HepG2 (cell line): ENCODE data around the gene PSMB10. TPM values are rescaled to one million over a fixed set of nuclear protein-coding genes. Genes with fewer than 3 reads are reported as not detected.

Experiments
- BHLHE40 ChIP-seq: IDR thresholded peaks from 2 replicates; pipeline ENCODE4 v1.6.1; 2011; ENCODE audit warnings: low read length, improper control_type of control experiment
- DNMT3B ChIP-seq: conservative IDR thresholded peaks from 2 replicates; pipeline ENCODE4 v1.6.1; 2016; ENCODE audit warnings: missing biosample characterization, control low read depth
- GTF2F1 ChIP-seq: fragments of 150-350 bp; IDR thresholded peaks from 2 replicates; pipeline ENCODE4 v1.6.1; 2014; ENCODE audit warnings: low read length
- MXD4 ChIP-seq: IDR thresholded peaks from 2 replicates; pipeline ENCODE4 v1.6.1; 2016; ENCODE audit warnings: mild to moderate bottlenecking, missing biosample characterization, missing genetic modification reagents
- NAIF1 ChIP-seq: sonication (generic); formaldehyde crosslinking; IDR thresholded peaks from 2 replicates; pipeline ENCODE4 v1.5.0; 2020; ENCODE audit warnings: mild to moderate bottlenecking, missing genetic modification reagents, borderline replicate concordance
- NCOA1 ChIP-seq: sonication (generic); formaldehyde crosslinking; IDR thresholded peaks from 2 replicates; pipeline ENCODE4 v1.9.0; 2021; ENCODE audit warnings: missing genetic modification reagents
- NFRKB ChIP-seq: fragments of 450-650 bp; IDR thresholded peaks from 2 replicates; pipeline ENCODE4 v1.6.1; 2017
- SRSF1 ChIP-seq: fragments of 200-400 bp; formaldehyde crosslinking; optimal IDR thresholded peaks from 2 replicates; pipeline ENCODE3; 2017; ENCODE audit warnings: mild to moderate bottlenecking, low read depth, low read length, moderate library complexity
- STAT5B ChIP-seq: sonication (generic); formaldehyde crosslinking; IDR thresholded peaks from 2 replicates; pipeline ENCODE4 v1.4.0; 2020; ENCODE audit warnings: missing genetic modification reagents
- XBP1 ChIP-seq: sonication (generic); formaldehyde crosslinking; IDR thresholded peaks from 2 replicates; pipeline ENCODE4 v1.5.0; 2020; ENCODE audit warnings: missing genetic modification reagents
- ZC3H4 ChIP-seq: sonication (generic); formaldehyde crosslinking; IDR thresholded peaks from 2 replicates; pipeline ENCODE4 v1.4.0; 2020; ENCODE audit warnings: missing genetic modification reagents, borderline replicate concordance
- ZNF10 ChIP-seq: sonication (generic); formaldehyde crosslinking; IDR thresholded peaks from 2 replicates; pipeline ENCODE4 v1.4.0; 2020; ENCODE audit warnings: mild to moderate bottlenecking, low read depth, missing genetic modification reagents, borderline replicate concordance
- ZNF24 ChIP-seq: fragments of 450-650 bp; IDR thresholded peaks from 2 replicates; pipeline ENCODE4 v1.6.1; 2017; ENCODE audit warnings: antibody characterized with exemption, mild to moderate bottlenecking
- ZNF30 ChIP-seq: sonication (generic); formaldehyde crosslinking; IDR thresholded peaks from 2 replicates; pipeline ENCODE4 v1.5.0; 2020; ENCODE audit warnings: mild to moderate bottlenecking, missing genetic modification reagents
- ZNF484 ChIP-seq: sonication (generic); formaldehyde crosslinking; IDR thresholded peaks from 2 replicates; pipeline ENCODE4 v1.5.1; 2020; ENCODE audit warnings: mild to moderate bottlenecking, low read depth, missing genetic modification reagents, borderline replicate concordance
- ZNF562 ChIP-seq: sonication (generic); formaldehyde crosslinking; IDR thresholded peaks from 2 replicates; pipeline ENCODE4 v1.8.0; 2022; ENCODE audit warnings: missing genetic modification reagents, borderline replicate concordance
- ZNF563 ChIP-seq: sonication (generic); formaldehyde crosslinking; IDR thresholded peaks from 2 replicates; pipeline ENCODE4 v1.8.0; 2022; ENCODE audit warnings: mild to moderate bottlenecking, moderate library complexity, missing genetic modification reagents
- ZNF746 ChIP-seq: sonication (generic); formaldehyde crosslinking; IDR thresholded peaks from 2 replicates; pipeline ENCODE4 v1.8.0; 2022; ENCODE audit warnings: mild to moderate bottlenecking, missing genetic modification reagents
- ZNF878 ChIP-seq: sonication (generic); formaldehyde crosslinking; IDR thresholded peaks from 2 replicates; pipeline ENCODE4 v1.8.1; 2023; ENCODE audit warnings: mild to moderate bottlenecking, missing genetic modification reagents, moderate library complexity
- polyA plus RNA-seq, 8 experiments: library from polyadenylated mRNA; depleted of rRNA in 3 of 8; stranded (reverse) in 7 of 8; unstranded in 1 of 8; fragments of >200 nt; fragmentation: Illumina TruSeq in 4 of 8; extraction: Trizol in 4 of 8; gene quantifications; 2 replicates each; pipeline versions ENCODE4 v1.2.1 to v1.2.3, GENCODE V29; 2011 to 2016; ENCODE audit warnings: low read depth in 4 of 8, missing spikeins in 1 of 8, mixed read lengths in 1 of 8; ENCODE audit not compliant: insufficient read depth in 1 of 8
- total RNA-seq, 5 experiments: library from RNA; depleted of rRNA; stranded (reverse); fragments of >200 nt; fragmentation: Illumina TruSeq; extraction: Trizol; gene quantifications; 2 replicates each; pipeline ENCODE4 v1.2.3, GENCODE V29; 2016; ENCODE audit warnings: low read depth in 1 of 5
- TF ChIP-seq, protein P1 (sequence below): sonication (generic); formaldehyde crosslinking; IDR thresholded peaks from 2 replicates; pipeline ENCODE4 v1.8.0; 2022; ENCODE audit warnings: mild to moderate bottlenecking, missing genetic modification reagents, moderate library complexity
- TF ChIP-seq, protein P2 (sequence below): sonication (generic); formaldehyde crosslinking; IDR thresholded peaks from 2 replicates; pipeline ENCODE4 v1.4.0; 2020; ENCODE audit warnings: missing genetic modification reagents
- TF ChIP-seq, protein P3 (sequence below): IDR thresholded peaks from 2 replicates; pipeline ENCODE4 v1.6.1; 2016
- TF ChIP-seq, protein P4 (sequence below), 2 experiments: IDR thresholded peaks; 2 replicates each; pipeline ENCODE4 v1.6.1; 2011 to 2012; ENCODE audit warnings: low read length in 2 of 2, borderline replicate concordance in 1 of 2, low read depth in 1 of 2, mild to moderate bottlenecking in 1 of 2, moderate library complexity in 1 of 2
- TF ChIP-seq, protein P5 (sequence below): sonication (generic); formaldehyde crosslinking; IDR thresholded peaks from 2 replicates; pipeline ENCODE4 v1.5.1; 2020; ENCODE audit warnings: mild to moderate bottlenecking, missing genetic modification reagents, moderate library complexity

PSMB10 gene
- total and polyA plus RNA-seq, 2 of the 13 experiments (the other 11 are each of a cell fraction or from before 2014, with no cell fraction given) = 12.7 to 65.9 TPM

DNA sequence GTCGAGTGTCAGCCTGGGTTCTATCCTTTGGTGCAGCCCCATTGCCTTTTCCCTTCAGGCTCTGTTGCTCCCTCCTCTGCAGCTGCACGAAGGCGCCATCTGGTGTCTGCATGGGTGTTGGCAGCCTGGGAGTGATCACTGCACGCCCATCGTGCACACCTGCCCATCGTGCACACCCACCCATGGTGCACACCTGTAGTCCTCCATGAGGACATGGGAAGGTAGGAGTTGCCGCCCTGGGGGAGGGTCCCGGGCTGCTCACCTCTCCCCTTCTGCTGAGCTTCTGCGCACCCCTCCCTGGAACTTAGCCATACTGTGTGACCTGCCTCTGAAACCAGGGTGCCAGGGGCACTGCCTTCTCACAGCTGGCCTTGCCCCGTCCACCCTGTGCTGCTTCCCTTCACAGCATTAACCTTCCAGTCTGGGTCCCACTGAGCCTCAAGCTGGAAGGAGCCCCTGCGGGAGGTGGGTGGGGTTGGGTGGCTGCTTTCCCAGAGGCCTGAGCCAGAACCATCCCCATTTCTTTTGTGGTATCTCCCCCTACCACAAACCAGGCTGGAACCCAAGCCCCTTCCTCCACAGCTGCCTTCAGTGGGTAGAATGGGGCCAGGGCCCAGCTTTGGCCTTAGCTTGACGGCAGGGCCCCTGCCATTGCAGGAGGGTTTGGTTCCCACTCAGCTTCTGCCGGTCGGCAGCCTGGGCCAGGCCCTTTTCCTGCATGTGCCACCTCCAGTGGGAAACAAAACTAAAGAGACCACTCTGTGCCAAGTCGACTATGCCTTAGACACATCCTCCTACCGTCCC is 7.9 kb downstream of the PSMB10 start (continued):
- TF ChIP-seq NFRKB (no peak), ZNF24 (no peak), ZNF30 (CRISPR knock-in tag) (no peak), ZNF563 (CRISPR knock-in tag) (no peak), SRSF1 (no peak), ZC3H4 (CRISPR knock-in tag) (no peak), ZNF562 (CRISPR knock-in tag) (no peak), ZNF878 (CRISPR knock-in tag) (no peak), XBP1 (CRISPR knock-in tag) (no peak), MXD4 (CRISPR knock-in tag) (no peak), ZNF746 (CRISPR knock-in tag) (0 out of 2 replicates have a peak, but pooled peaks have one; percentile 7), STAT5B (CRISPR knock-in tag) (no peak), GTF2F1 (no peak), NCOA1 (CRISPR knock-in tag) (no peak), BHLHE40 (no peak), ZNF10 (CRISPR knock-in tag) (no peak), DNMT3B (CRISPR knock-in tag) (no peak), NAIF1 (CRISPR knock-in tag) (no peak), ZNF484 (CRISPR knock-in tag) (no peak)
- TF ChIP-seq, protein P1, sequence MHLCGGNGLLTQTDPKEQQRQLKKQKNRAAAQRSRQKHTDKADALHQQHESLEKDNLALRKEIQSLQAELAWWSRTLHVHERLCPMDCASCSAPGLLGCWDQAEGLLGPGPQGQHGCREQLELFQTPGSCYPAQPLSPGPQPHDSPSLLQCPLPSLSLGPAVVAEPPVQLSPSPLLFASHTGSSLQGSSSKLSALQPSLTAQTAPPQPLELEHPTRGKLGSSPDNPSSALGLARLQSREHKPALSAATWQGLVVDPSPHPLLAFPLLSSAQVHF (CRISPR knock-in tag) = 0 out of 2 replicates have a peak, but pooled peaks have one; percentile 44
- TF ChIP-seq, protein P2, sequence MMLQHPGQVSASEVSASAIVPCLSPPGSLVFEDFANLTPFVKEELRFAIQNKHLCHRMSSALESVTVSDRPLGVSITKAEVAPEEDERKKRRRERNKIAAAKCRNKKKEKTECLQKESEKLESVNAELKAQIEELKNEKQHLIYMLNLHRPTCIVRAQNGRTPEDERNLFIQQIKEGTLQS (CRISPR knock-in tag) = peak; percentile 26; the same call in 1 of the 2 replicates
- TF ChIP-seq, protein P3, sequence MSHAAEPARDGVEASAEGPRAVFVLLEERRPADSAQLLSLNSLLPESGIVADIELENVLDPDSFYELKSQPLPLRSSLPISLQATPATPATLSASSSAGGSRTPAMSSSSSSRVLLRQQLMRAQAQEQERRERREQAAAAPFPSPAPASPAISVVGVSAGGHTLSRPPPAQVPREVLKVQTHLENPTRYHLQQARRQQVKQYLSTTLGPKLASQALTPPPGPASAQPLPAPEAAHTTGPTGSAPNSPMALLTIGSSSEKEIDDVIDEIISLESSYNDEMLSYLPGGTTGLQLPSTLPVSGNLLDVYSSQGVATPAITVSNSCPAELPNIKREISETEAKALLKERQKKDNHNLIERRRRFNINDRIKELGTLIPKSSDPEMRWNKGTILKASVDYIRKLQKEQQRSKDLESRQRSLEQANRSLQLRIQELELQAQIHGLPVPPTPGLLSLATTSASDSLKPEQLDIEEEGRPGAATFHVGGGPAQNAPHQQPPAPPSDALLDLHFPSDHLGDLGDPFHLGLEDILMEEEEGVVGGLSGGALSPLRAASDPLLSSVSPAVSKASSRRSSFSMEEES = no peak
- TF ChIP-seq, protein P4, sequence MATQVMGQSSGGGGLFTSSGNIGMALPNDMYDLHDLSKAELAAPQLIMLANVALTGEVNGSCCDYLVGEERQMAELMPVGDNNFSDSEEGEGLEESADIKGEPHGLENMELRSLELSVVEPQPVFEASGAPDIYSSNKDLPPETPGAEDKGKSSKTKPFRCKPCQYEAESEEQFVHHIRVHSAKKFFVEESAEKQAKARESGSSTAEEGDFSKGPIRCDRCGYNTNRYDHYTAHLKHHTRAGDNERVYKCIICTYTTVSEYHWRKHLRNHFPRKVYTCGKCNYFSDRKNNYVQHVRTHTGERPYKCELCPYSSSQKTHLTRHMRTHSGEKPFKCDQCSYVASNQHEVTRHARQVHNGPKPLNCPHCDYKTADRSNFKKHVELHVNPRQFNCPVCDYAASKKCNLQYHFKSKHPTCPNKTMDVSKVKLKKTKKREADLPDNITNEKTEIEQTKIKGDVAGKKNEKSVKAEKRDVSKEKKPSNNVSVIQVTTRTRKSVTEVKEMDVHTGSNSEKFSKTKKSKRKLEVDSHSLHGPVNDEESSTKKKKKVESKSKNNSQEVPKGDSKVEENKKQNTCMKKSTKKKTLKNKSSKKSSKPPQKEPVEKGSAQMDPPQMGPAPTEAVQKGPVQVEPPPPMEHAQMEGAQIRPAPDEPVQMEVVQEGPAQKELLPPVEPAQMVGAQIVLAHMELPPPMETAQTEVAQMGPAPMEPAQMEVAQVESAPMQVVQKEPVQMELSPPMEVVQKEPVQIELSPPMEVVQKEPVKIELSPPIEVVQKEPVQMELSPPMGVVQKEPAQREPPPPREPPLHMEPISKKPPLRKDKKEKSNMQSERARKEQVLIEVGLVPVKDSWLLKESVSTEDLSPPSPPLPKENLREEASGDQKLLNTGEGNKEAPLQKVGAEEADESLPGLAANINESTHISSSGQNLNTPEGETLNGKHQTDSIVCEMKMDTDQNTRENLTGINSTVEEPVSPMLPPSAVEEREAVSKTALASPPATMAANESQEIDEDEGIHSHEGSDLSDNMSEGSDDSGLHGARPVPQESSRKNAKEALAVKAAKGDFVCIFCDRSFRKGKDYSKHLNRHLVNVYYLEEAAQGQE (IDR thresholded peaks at IDR 0.05; ENCODE audit: borderline replicate concordance in 1 of 2, low read depth in 1 of 2, low read length in 2 of 2) = no peak
- TF ChIP-seq, protein P5, sequence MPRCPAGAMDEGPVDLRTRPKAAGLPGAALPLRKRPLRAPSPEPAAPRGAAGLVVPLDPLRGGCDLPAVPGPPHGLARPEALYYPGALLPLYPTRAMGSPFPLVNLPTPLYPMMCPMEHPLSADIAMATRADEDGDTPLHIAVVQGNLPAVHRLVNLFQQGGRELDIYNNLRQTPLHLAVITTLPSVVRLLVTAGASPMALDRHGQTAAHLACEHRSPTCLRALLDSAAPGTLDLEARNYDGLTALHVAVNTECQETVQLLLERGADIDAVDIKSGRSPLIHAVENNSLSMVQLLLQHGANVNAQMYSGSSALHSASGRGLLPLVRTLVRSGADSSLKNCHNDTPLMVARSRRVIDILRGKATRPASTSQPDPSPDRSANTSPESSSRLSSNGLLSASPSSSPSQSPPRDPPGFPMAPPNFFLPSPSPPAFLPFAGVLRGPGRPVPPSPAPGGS (CRISPR knock-in tag) = no peak
